Right lobe of liver (tissue), 4 donors: Measurements from ENCODE around the gene TSPAN9.

Experiments used
- CTCF ChIP-seq, 4 donors: fragments of 200-600 bp in 3 of 4; fragments of 450-650 bp in 1 of 4; IDR thresholded peaks; one replicate each; pipeline versions ENCODE4 v1.5.1 to v1.8.0; 2016 to 2022; ENCODE audit warnings: antibody characterized with exemption in 4 of 4, mild to moderate bottlenecking in 2 of 4
- POLR2A ChIP-seq: fragments of 450-650 bp; IDR thresholded peaks from one replicate; pipeline ENCODE4 v1.6.1; 2017; ENCODE audit warnings: antibody characterized with exemption, mild to moderate bottlenecking
- donor health status: DM: no; HTN: no; CAD: no.
- donor health status: DM: no; HTN: no; CAD: no.
- donor health status: DM: no; HTN: yes; CAD: no.

GRCh38 chr12:3147260-3147659, 70.1 kb downstream of the TSPAN9 start:
- TF ChIP-seq CTCF (IDR thresholded peaks at IDR 0.05) (no peak), POLR2A (no peak)
